H1 (cell line): ENCODE data around the gene TTBK2. TPM values are rescaled to one million over a fixed set of nuclear protein-coding genes. Genes with fewer than 3 reads are reported as not detected.

Source experiments
- CTCF ChIA-PET: fragments of 300-600 bp; sonication (Branson Sonifier 250); formaldehyde crosslinking; loops from one replicate; lab custom pipeline; 2021; ENCODE audit not compliant: partially characterized antibody; lab: Charles Lee
- POLR2A ChIA-PET: fragments of 300-600 bp; sonication (Branson Sonifier 250); formaldehyde crosslinking; loops from one replicate; lab custom pipeline; 2021; ENCODE audit warnings: inconsistent platforms; ENCODE audit not compliant: partially characterized antibody; lab: Charles Lee
- DNase-seq, 2 experiments: peaks; one replicate each; pipeline versions ENCODE4 v3.0.0 to v3.0.0-alpha.2; 2010 to 2022; ENCODE audit warnings: low spot score in 2 of 2, low read depth in 1 of 2, mixed read lengths in 1 of 2
- FAIRE-seq: peaks from 2 replicates; lab custom pipeline; 2011; peaks lifted over from hg19 to GRCh38; lab: Jason Lieb, UNC
- H2AFZ ChIP-seq: 2 replicates; pipeline ENCODE4 v1.8.1; 2012; ENCODE audit warnings: low read length, inconsistent platforms
- H2AK5ac ChIP-seq: 2 replicates; pipeline ENCODE4 v1.6.1; 2013; ENCODE audit warnings: low read depth, low read length
- H2BK120ac ChIP-seq: replicated peaks from 2 replicates; pipeline ENCODE3; 2013; ENCODE audit warnings: low read depth, low read length, inconsistent platforms
- H2BK12ac ChIP-seq: 2 replicates; pipeline ENCODE4 v1.6.1; 2013; ENCODE audit warnings: low read depth, low read length
- H2BK15ac ChIP-seq: 2 replicates; pipeline ENCODE4 v1.6.1; 2013; ENCODE audit warnings: low read length
- H2BK20ac ChIP-seq: 2 replicates; pipeline ENCODE4 v1.6.1; 2013; ENCODE audit warnings: low read length
- H2BK5ac ChIP-seq: 2 replicates; pipeline ENCODE4 v1.6.1; 2013; ENCODE audit warnings: low read depth, low read length
- H3K14ac ChIP-seq: 2 replicates; pipeline ENCODE4 v1.6.1; 2013; ENCODE audit warnings: inconsistent platforms; ENCODE audit not compliant: insufficient read length
- H3K18ac ChIP-seq: 2 replicates; pipeline ENCODE4 v1.6.1; 2013; ENCODE audit warnings: low read length; ENCODE audit errors: extremely low read depth
- H3K23ac ChIP-seq: 2 replicates; pipeline ENCODE4 v1.6.1; 2013; ENCODE audit warnings: inconsistent platforms; ENCODE audit not compliant: insufficient read length
- H3K23me2 ChIP-seq: 2 replicates; pipeline ENCODE4 v1.6.1; 2013; ENCODE audit warnings: low read depth, low read length
- H3K27ac ChIP-seq: 2 replicates; pipeline ENCODE4 v1.6.1; 2011; ENCODE audit warnings: low read depth, low read length, inconsistent platforms
- H3K27me3 ChIP-seq, 4 experiments: replicated peaks in 1 of 4; 1 replicate in 1 of 4; 2 replicates in 3 of 4; pipeline versions ENCODE4 v1.6.1 to v1.8.1; 2011 to 2013; ENCODE audit warnings: low read length in 3 of 4, mild to moderate bottlenecking in 3 of 4, inconsistent platforms in 2 of 4, mixed read lengths in 2 of 4, moderate library complexity in 1 of 4; ENCODE audit not compliant: control insufficient read depth in 3 of 4, insufficient read depth in 3 of 4; ENCODE audit errors: extremely low read depth in 1 of 4
- H3K36me3 ChIP-seq, 4 experiments: 2 replicates each; pipeline versions ENCODE4 v1.6.1 to v1.8.1; 2011 to 2013; ENCODE audit warnings: mild to moderate bottlenecking in 4 of 4, low read length in 3 of 4, moderate library complexity in 2 of 4, control low read depth in 1 of 4, inconsistent platforms in 1 of 4; ENCODE audit not compliant: insufficient read depth in 4 of 4, control insufficient read depth in 2 of 4
- H3K4ac ChIP-seq: replicated peaks from 2 replicates; pipeline ENCODE3; 2013; ENCODE audit warnings: low read length, low read depth, mixed read lengths, inconsistent platforms; ENCODE audit not compliant: insufficient read length
- H3K4me1 ChIP-seq, 4 experiments: replicated peaks in 1 of 4; 1 replicate in 1 of 4; 2 replicates in 3 of 4; pipeline versions ENCODE4 v1.6.1 to v1.8.1; 2011 to 2013; ENCODE audit warnings: low read length in 3 of 4, inconsistent platforms in 2 of 4, mixed read lengths in 1 of 4; ENCODE audit not compliant: insufficient read depth in 4 of 4, control insufficient read depth in 3 of 4
- H3K4me2 ChIP-seq, 2 experiments: 2 replicates each; pipeline versions ENCODE4 v1.6.1 to v1.8.1; 2011 to 2013; ENCODE audit warnings: low read depth in 2 of 2, low read length in 2 of 2, control low read depth in 1 of 2, inconsistent platforms in 1 of 2, mild to moderate bottlenecking in 1 of 2; ENCODE audit not compliant: insufficient read depth in 1 of 2
- H3K4me3 ChIP-seq, 4 experiments: fragments of 200-600, 300-600 bp in 1 of 4; sonication (generic), shearing (Covaris generic), sonication (Bioruptor Twin) in 1 of 4; 2 replicates each; pipeline versions ENCODE4 v1.5.1 to v1.8.1; 2011 to 2016; ENCODE audit warnings: low read length in 4 of 4, low read depth in 3 of 4, control low read depth in 2 of 4, inconsistent platforms in 2 of 4, mild to moderate bottlenecking in 2 of 4, mixed read lengths in 1 of 4, moderate library complexity in 1 of 4; ENCODE audit not compliant: insufficient read depth in 2 of 4; ENCODE audit errors: extremely low read depth in 1 of 4
- H3K56ac ChIP-seq: replicated peaks from 2 replicates; pipeline ENCODE3; 2013; ENCODE audit warnings: low read depth, mild to moderate bottlenecking, mixed read lengths, low read length, inconsistent platforms; ENCODE audit not compliant: insufficient read length
- H3K79me1 ChIP-seq: 2 replicates; pipeline ENCODE4 v1.6.1; 2013; ENCODE audit warnings: low read depth, low read length, control low read depth
- H3K79me2 ChIP-seq, 2 experiments: 2 replicates each; pipeline versions ENCODE4 v1.6.1 to v1.8.1; 2012 to 2013; ENCODE audit warnings: low read length in 2 of 2, mild to moderate bottlenecking in 2 of 2, inconsistent platforms in 1 of 2; ENCODE audit not compliant: insufficient read depth in 2 of 2, control insufficient read depth in 1 of 2
- H3K9ac ChIP-seq, 4 experiments: replicated peaks in 1 of 4; 1 replicate in 1 of 4; 2 replicates in 3 of 4; pipeline versions ENCODE4 v1.6.1 to v1.8.1; 2011 to 2013; ENCODE audit warnings: low read depth in 3 of 4, low read length in 3 of 4, control low read depth in 2 of 4, mild to moderate bottlenecking in 2 of 4, moderate library complexity in 2 of 4, inconsistent platforms in 1 of 4; ENCODE audit errors: extremely low read depth in 1 of 4
- H3K9me3 ChIP-seq, 2 experiments: 2 replicates each; pipeline versions ENCODE4 v1.6.1 to v1.8.1; 2012 to 2013; ENCODE audit warnings: mild to moderate bottlenecking in 2 of 2, moderate library complexity in 2 of 2, control low read depth in 1 of 2, inconsistent platforms in 1 of 2, low read depth in 1 of 2, low read length in 1 of 2, mixed read lengths in 1 of 2; ENCODE audit not compliant: insufficient read depth in 2 of 2
- H4K20me1 ChIP-seq, 2 experiments: replicated peaks in 1 of 2; 2 replicates each; pipeline versions ENCODE3 to v1.8.1; 2011 to 2013; ENCODE audit warnings: inconsistent platforms in 2 of 2, low read length in 2 of 2, mild to moderate bottlenecking in 1 of 2; ENCODE audit not compliant: insufficient read depth in 2 of 2, control insufficient read depth in 1 of 2
- H4K5ac ChIP-seq: 2 replicates; pipeline ENCODE4 v1.6.1; 2013; ENCODE audit warnings: low read length, low read depth, mixed read lengths, inconsistent platforms; ENCODE audit not compliant: insufficient read length
- H4K8ac ChIP-seq: 2 replicates; pipeline ENCODE4 v1.8.0; 2013; ENCODE audit warnings: mild to moderate bottlenecking, moderate library complexity, low read length, inconsistent platforms; ENCODE audit not compliant: insufficient read depth; ENCODE audit errors: extremely low read depth
- H4K91ac ChIP-seq: replicated peaks from 2 replicates; pipeline ENCODE3; 2013; ENCODE audit warnings: low read length, mixed read lengths, inconsistent platforms; ENCODE audit not compliant: insufficient read length
- CTBP2 ChIP-seq: IDR thresholded peaks from 2 replicates; pipeline ENCODE4 v1.7.0; 2011; ENCODE audit warnings: borderline replicate concordance, mild to moderate bottlenecking, moderate library complexity, mixed read lengths, low read length; ENCODE audit not compliant: insufficient read depth, insufficient read length
- FOSL1 ChIP-seq: IDR thresholded peaks from 2 replicates; pipeline ENCODE4 v1.6.1; 2011; ENCODE audit warnings: mild to moderate bottlenecking, low read depth, low read length, moderate library complexity; ENCODE audit not compliant: insufficient read depth
- GABPA ChIP-seq: IDR thresholded peaks from 2 replicates; pipeline ENCODE4 v1.6.1; 2011; ENCODE audit warnings: mild to moderate bottlenecking, low read length, moderate library complexity, borderline replicate concordance; ENCODE audit not compliant: insufficient read depth
- KDM5A ChIP-seq: fragments of 200-600 bp; IDR thresholded peaks from 2 replicates; pipeline ENCODE4 v1.7.1; 2012; ENCODE audit warnings: mild to moderate bottlenecking, low read length, inconsistent platforms, mixed read lengths
- POLR2A ChIP-seq, 2 experiments: IDR thresholded peaks; 1 replicate in 1 of 2; 2 replicates in 1 of 2; pipeline ENCODE4 v1.6.1; 2011; ENCODE audit warnings: low read depth in 2 of 2, low read length in 2 of 2, mild to moderate bottlenecking in 2 of 2; ENCODE audit errors: control extremely low read depth in 1 of 2
- SIX5 ChIP-seq: IDR thresholded peaks from 2 replicates; pipeline ENCODE4 v1.6.1; 2011; ENCODE audit warnings: mild to moderate bottlenecking, low read depth, low read length
- TAF1 ChIP-seq: IDR thresholded peaks from 2 replicates; pipeline ENCODE4 v1.6.1; 2011; ENCODE audit warnings: mild to moderate bottlenecking, low read depth, low read length
- WGBS, 2 experiments: shearing (Covaris generic) in 1 of 2; methylation state at CpG; one replicate each; pipeline versions ENCODE4 v1.1.6 to v1.1.7; 2013 to 2015; ENCODE audit warnings: low lambda C conversion rate in 2 of 2, mixed read lengths in 2 of 2, inconsistent platforms in 1 of 2, low coverage in 1 of 2, missing lambda C conversion rate in 1 of 2; ENCODE audit not compliant: insufficient replicate concordance in 2 of 2, insufficient coverage in 1 of 2, insufficient read length in 1 of 2; ENCODE audit errors: extremely low coverage in 1 of 2, missing lambda C conversion rate in 1 of 2; 5-methylcytosine and 5-hydroxymethylcytosine counted together
- polyA plus RNA-seq, 7 experiments: library from polyadenylated mRNA; depleted of rRNA in 3 of 7; stranded (reverse) in 5 of 7; unstranded in 2 of 7; fragments of >200 nt in 5 of 7; fragments of 200-250 nt in 2 of 7; gene quantifications; 1 replicate in 5 of 7; 2 replicates in 1 of 7; 4 replicates in 1 of 7; pipeline versions ENCODE4 v1.2.1 to v1.2.3, GENCODE V29; 2011 to 2013; ENCODE audit warnings: missing spikeins in 2 of 7, mixed read lengths in 2 of 7
- total RNA-seq: library from RNA; stranded (reverse); fragmentation: NEBNext Ultra II Directional; extraction: Animal tissue kit (Norgen Biotek cat#: 25700); gene quantifications from 2 replicates; pipeline ENCODE4 v1.2.1, GENCODE V29; 2021

TTBK2 gene
- total and polyA plus RNA-seq, 2 of the 8 experiments (the other 6 are each of a cell fraction or from before 2014, with no cell fraction given), result 2.7 to 18.2 TPM

DNA sequence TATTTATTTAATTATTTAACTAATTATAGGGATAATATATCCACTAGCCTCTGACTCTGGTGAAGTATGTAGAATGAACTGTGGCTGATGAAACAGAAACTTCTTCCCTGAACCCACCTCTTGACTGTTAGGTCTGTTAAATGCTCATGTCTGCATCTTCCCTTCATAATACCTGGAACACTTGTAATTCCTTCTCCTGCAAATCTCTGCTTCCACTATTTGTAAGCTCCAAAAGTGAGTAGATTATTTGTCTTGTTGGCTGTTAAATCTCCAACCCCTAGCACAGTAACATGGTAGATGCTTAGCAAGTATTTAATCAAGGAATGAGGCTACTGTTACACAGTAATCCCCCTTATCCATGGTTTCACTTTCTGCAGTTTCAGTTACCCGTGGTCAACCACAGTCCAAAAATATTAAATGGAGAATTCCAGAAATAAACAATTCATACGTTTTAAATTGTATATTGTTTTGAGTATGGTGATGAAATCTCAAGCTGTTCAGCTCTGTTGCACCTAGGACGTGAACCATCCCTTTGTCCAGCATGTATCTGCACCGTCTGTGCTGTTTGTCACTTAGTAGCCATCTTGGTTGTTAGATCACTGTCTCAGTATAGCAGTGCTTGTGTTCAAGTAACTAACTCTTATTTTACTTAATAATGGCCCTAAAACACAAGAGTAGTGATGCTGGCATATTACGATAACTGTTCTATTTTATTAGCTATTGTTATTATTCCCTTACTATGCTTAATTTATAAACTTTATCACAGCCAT, 5.7 kb downstream of the TTBK2 start:
- Histone ChIP-seq H3K36me3 (no peaks in the 10 kb centered on the region), H4K20me1 (peaks cover 0 to 4% of the 10 kb centered on the region in 2 experiments), H4K91ac (no peak overlapping the region), H3K9ac (no peak overlapping the region), H3K4me1 (peaks cover 0 to 2% (median 0%) of the 10 kb centered on the region in 4 experiments; a peak in 1 of 7 replicates), H3K14ac (no peak overlapping the region), H2BK5ac (no peak overlapping the region), H2BK120ac (no peak overlapping the region), H2AFZ (no peak overlapping the region), H2AK5ac (no peak overlapping the region)
- CTCF ChIA-PET, result interaction anchor here (0.6 to 1.1 kb wide), 2 partner anchors 12 to 284 kb away, joined by 3 to 7 read pairs; no protein-coding TSS in a partner anchor
- TF ChIP-seq SIX5 (no peak), CTBP2 (no peak), FOSL1 (no peak), KDM5A (no peak), GABPA (no peak), POLR2A (IDR thresholded peaks at IDR 0.05; ENCODE audit: control extremely low read depth in 1 of 2, low read depth in 2 of 2, low read length in 2 of 2) (no peak), TAF1 (no peak)
- TF ChIP-seq, all 59 proteins: peak for 0
- no peak overlapping the region for H3K4me3 ChIP-seq
- H3K23me2 ChIP-seq, result peaks cover 3% of the 10 kb centered on the region; the same call in 1 of the 2 replicates
- H3K79me1 ChIP-seq, result no peaks in the 10 kb centered on the region
- H2BK15ac ChIP-seq, result no peak overlapping the region
- no peak overlapping the region for H2BK20ac ChIP-seq
- no peak overlapping the region for H3K23ac ChIP-seq
- peaks cover 0 to 63% of the 10 kb centered on the region in 2 experiments; a peak in 2 of 4 replicates for H3K79me2 ChIP-seq
- H4K8ac ChIP-seq, result no peak overlapping the region
- no peak overlapping the region for H3K4ac ChIP-seq
- DNase-seq (no peak), FAIRE-seq (no peak)
- POLR2A ChIA-PET, result no interaction called here
- no peak overlapping the region for H2BK12ac ChIP-seq
- no peak overlapping the region for H3K56ac ChIP-seq
- WGBS, 2 experiments, result 89% methylated on average over 5 of the region's 5 CpGs; no CpG with 5 or more reads in 1 of the 2 experiments
- no peak overlapping the region for H4K5ac ChIP-seq
- H3K27ac ChIP-seq, result no peak overlapping the region
- H3K9me3 ChIP-seq, result no peaks in the 10 kb centered on the region
- no peaks in the 10 kb centered on the region for H3K27me3 ChIP-seq
- H3K4me2 ChIP-seq, result no peak overlapping the region
- H3K18ac ChIP-seq, result no peak overlapping the region
